GM15510 (cell line): ENCODE results near the gene EFCAB9.

Source experiments
- POLR2A ChIP-seq: IDR thresholded peaks from 3 replicates; pipeline ENCODE4 v1.6.1; 2011; ENCODE audit warnings: borderline replicate concordance; ENCODE audit not compliant: insufficient read length; ENCODE audit errors: extremely low read depth

The EFCAB9 gene

DNA sequence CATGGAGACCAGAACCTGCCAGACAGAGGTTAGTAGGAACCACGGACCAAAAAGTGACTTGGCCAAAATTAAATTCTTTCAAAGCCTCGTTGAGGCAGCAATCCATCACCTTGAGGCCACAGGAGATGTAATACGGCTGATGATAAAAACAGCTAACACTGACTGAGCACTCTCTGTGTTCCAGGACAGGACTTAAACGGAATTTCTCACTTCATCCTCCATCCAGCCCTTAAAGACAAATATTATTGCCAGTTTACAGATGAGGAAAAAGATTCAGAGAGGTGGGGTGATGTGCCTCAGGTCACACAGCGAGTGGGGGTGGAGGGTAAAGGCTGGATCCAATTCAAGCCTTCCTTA is 31.0 kb upstream of the EFCAB9 start:
- TF ChIP-seq POLR2A, result no peak

DNA sequence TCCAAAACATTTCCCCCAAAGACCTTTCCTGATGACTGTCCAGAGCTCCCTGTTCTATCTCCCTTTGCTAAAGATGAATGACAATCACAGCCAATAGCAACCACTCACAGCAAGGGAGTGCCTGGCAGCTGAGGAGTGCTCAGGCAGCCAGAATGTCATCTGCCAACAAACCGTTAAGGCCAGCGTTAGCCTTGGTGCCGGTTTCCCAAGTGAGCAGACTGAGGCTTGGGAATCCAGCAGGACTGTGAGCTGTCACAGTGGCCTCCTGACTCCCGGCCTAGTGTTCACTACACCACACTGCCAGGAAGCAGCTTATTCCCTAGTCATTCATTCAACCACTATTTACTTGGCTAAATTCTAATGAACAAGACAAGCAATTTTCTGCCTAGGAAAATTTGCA is 30.6 kb upstream of the EFCAB9 start:
- TF ChIP-seq POLR2A, result no peak

DNA sequence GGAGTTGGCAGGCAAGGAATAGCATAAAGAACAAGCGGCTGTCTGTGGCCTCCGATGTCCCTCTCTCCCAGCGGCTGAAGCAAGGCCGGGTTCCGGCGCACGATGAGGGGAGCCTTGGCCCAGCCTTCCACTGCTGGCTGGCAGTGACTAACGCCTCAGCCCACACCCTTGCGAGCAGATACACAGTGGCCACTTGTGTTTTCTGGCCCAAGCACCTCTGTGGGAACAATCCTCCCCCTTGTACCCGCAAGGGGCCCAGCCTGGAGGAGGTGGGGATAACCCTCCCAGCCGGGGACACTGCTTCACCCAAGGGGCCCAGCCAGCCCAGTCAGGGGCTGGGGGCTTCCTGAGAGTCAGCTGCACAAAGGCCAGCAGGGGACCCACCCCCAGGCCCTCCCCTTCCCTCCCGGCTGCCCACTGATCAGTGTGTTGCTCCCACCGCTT is 29.2 kb upstream of the EFCAB9 start:
- TF ChIP-seq POLR2A, result no peak

DNA sequence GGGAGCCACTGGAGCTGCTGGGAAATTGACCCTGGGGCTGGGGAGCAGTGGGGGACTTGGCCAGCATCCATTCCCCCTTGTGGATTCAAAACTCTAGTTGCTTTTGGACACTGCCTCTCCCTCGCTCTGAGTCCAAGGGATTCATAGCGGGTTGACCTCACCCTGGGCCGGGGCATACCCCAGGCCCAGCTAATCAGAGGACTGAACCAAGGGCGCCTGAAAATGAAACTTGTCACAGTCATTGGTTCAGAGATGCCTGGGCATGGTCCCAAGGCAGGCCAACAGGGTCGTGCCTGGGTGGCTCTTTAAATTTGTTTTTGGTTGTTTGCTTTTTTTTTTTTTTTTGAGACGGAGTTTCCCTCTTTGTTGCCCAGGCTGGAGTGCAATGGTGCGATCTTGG is 28.5 kb upstream of the EFCAB9 start:
- TF ChIP-seq POLR2A, result no peak

DNA sequence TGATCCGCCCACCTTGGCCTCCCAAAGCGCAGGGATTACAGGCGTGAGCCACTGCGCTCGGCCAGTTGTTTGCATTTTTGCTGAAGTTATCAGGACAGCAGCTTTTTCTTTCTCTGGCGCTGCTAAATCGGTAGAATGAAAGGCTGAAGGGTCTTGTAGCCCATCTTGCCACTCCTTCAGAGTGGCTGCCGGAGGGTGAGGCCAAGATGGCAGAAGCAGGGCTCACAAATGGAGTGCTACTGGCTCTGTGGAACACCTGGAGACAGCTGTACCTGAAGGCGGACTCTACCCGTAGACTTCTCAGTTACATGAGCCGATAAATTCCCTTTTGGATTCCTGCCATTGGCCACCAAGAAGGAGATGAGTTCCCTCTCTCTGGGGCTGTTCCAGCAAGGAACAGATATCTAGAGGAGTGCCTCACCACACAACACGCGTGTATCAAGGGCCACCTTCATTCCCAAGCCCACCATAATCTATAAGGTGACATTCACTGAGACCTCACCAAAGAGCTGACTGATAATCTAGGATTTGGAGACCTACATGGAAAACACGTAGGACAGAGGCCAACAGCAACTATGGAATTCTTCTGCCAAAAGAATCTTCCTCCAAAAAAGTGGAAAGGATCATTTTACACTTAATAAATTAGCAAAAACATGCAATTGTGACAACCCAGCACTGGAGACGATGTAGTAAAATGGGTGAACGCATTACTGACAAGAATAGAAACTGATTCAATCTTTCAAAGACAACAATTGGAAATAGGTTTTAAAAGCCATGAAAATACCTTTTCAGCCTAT is 27.7 kb upstream of the EFCAB9 start:
- TF ChIP-seq POLR2A, result no peak

DNA sequence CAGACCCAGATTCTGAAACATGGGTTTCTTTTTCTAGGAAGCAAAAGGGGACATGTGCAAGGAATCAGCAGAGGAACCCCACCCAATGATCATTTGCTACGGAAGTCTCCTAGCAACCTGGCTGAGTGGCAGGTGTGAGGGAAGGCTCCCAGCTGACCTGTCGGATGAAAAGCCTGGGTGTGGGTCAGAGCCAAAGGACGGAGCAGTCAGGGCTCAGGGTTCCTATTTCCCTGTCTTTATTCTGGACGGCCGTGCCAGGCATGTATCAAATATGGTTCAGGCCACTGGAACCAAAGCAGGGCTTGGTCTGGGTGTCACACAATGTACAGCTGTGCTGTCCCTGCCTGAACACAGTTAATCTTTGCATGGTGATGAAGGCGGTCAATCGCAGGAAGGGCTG is 26.1 kb upstream of the EFCAB9 start:
- TF ChIP-seq POLR2A, result no peak

DNA sequence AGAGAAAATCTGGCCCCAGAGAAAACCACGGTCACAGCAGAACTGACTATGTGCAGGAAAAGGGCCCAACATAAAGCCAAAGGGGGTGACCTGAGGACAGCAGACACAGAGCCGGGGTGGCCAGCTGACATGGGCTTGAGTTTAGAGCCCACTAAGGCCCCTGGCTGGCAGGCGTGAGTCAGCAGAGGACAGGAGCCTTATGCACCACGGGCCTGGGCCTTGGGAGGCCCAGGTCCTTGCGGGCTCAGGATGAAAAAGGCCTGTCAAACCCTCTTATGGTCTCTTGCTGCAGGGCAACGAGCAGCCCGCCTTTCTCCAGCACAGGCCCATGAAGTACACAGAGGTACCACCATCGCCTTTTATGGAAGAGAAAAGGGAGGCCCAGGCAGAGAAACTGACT is 25.7 kb upstream of the EFCAB9 start:
- TF ChIP-seq POLR2A, result no peak

DNA sequence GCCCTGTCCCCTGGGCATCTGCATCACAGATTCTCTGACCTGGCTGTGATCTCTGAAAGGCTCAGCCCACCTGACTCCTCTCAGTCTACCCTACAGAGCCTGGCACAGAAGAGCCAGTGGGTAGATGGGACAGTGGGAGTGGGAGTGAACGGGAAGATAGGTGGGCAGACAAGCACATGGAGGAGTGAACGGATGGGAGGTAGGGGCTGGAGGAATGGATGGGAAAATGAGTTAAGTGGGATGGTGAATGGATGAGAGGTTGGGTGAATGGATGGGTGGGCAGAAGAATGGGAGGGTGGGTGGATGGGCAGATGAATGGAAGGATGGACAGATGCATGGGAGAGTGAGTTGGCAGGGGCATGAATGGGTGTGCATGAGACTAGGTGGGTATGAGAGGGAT is 24.8 kb upstream of the EFCAB9 start:
- no peak for TF ChIP-seq POLR2A

DNA sequence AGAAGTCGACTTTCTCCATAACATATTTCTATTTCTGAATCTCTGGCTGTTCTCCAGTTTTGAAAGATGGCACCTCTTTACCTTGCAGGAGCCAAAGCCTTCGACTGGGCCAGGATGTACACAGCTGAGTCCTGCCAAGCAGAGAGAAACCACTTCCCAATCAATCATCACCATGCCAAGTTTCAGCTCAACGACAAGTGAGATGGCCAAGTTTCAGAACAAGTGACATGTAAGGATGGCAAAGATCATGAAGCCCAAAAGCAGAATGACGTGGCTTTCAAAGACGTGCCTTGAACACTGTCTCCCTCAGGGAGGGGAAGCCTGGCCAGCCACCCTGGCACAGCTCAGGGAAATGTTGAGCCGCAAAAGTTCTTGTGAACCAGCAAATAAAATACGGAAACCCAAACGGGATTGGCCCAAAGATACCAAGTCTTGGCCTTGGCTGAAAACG is 23.7 kb upstream of the EFCAB9 start:
- no peak for TF ChIP-seq POLR2A

DNA sequence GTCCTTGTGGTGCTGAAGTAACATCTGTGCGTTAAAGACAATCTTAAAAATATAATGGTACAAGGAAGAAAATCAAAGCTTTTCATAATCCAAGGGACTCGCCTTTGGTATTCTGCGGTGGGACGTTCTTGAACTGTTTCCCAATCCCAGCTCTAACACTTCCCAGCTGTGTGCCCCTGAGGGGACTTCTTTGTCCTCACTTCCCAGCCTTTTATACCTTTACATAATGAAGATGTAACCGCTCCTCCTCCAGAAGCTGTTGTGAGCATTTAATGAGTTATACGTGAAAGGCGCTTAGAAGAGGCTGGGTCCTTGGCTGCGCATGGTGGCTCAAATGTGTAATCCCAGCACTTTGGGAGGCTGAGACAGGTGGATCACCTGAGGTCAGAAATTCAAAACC is 22.9 kb upstream of the EFCAB9 start:
- TF ChIP-seq POLR2A, result no peak

DNA sequence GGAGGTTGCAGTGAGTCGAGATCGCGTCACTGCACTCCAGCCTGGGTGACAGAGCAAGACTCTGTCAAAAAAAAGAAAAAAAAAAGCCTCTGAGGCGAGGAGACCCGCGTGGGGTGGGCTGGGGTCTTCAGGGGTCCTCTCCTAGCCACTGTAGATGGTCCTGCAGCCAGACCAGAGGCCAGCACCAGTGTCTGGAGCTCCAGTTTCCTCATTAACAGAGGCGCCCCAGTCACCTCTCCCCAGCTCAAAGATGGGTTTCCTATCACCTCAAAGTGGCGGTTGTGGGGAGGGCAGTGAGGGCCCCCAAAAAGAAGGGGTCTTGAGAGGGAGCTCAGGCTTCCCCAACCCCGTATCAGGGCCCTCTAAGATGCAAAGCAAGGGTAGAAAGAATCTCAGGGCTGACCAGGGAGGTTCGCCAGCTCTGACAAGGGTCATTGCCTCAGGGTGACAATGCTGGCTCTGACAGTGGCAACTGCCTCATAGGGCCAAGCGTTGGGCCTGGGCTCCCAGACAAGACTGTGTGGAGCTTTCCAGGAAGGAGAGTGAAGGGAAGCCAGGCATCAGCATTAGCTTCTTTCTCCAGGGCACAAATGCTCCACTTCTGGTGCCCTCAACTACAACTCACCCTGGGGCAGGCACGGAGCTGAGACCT is 20.9 kb upstream of the EFCAB9 start:
- TF ChIP-seq POLR2A, result no peak

DNA sequence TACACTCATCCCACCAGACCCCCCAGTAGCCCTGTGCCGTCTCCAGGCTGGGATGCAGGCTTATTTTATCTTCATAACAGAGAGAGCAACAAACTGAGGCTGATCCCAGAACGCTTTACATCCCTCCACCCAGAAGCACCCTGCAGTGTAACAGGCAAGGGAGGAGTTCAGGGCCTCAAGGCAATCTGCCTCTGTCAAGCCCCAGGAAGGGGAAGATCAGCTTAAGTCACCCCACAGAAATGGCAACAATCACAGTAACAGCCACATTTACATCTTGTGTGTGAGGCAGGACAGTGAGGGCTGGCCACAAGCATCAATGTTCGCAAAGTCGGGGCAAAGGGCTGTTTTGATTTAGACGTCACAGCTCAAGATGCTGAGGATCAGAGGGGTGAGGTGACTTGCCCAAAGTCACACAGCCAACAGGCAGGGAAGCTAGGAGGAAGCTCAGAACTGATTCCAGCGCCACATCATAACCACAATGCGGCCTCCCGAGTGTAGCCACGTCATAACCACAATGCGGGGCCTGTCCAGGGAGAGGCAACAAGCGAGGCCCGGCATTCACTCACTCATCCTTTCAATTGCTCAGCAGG is 20.3 kb upstream of the EFCAB9 start:
- no peak for TF ChIP-seq POLR2A

DNA sequence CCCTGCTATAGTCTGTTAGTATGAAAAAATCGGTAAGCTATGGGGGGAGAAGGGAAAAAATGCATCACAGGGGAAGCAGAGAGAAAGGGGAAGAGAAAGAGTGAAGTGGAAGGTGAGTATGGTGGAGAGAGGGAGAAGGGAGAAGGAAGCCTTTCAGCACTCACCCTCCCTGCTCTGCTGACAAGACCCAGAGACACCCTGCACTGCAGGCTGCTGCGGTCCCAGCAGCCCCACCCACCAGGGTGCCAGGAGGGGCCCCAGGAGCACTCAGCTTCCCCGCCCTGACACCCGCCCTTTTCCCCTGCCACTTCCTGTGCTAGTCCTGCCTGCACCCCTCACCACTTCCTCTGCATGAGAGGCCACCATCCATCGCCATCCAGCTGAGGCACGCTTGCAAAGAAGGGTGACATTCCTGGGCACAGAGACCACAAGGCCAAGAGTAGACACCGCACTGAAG is 18.7 kb upstream of the EFCAB9 start:
- TF ChIP-seq POLR2A, result peak; percentile 63

DNA sequence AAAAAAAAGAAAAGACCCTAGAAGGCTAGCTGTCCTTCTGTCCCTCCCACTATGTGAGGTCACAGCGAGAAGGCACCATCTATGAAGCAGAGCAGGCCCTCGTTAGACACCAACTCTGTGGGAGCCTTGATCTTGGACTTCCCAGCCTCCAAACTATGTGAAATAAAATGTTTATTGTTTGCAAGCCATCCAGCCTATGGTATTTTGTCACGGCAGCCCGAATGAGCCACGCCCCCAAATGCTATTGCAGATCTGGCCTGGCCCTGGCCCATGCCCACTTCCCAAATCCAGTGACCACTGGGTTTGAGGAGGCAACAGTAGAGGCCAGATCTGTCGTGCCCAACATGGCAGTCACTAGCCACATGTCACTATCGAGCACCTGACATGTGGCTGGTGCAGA is 16.8 kb upstream of the EFCAB9 start:
- no peak for TF ChIP-seq POLR2A

DNA sequence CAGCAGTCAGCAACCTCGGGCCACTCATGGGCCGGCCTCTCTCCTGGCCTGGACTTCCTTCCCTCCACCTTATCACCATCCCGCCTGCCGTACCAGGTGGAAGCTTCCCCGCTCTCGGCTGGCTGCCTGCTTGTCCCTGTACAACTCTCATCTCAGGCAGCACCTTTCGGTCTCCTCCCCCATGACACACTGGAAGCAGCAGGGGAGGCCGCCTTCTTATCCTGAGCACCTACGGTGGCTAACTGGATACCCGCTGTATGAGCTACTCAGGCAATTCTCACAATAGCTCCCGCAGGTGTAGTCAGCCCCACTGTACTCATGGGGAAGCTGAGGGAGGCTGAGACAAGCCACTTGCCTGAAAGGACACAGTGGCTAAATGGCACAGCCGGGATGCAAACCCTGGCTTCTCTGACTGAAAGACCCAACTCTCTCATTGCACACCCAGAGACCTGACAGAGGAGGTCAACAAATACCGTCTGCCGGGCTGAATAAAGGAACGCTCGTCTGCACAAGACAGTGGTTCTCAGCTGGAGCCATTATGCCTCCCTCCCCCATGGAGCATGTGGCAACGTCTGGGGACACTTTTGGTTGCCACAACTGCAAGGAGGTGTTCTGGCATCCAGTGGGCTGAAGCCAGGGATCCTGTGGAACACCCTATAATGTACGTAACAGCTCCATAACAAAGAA is 15.5 kb upstream of the EFCAB9 start:
- TF ChIP-seq POLR2A, result no peak
